B cell (primary cell): ENCODE results near the gene KIF1A. TPM values are rescaled to one million over a fixed set of nuclear protein-coding genes. Genes with fewer than 3 reads are reported as not detected.

Experiments used
- ATAC-seq: fragments of 200-7000 bp; cut with Tn5 transposase; one replicate; pipeline ENCODE4 v1.10.0; 2021; ENCODE audit warnings: low read depth, mild to moderate bottlenecking, moderate number of reproducible peaks, moderate library complexity
- CTCF ChIA-PET: fragments of 350-600 bp; sonication (Branson Sonifier 250); formaldehyde crosslinking; loops from one replicate; lab custom pipeline; 2021; ENCODE audit warnings: antibody characterized with exemption, inconsistent platforms; lab: Charles Lee
- POLR2A ChIA-PET: fragments of 350-600 bp; sonication (Branson Sonifier 250); formaldehyde crosslinking; loops from one replicate; lab custom pipeline; 2021; ENCODE audit warnings: antibody characterized with exemption; lab: Charles Lee
- DNase-seq: peaks from one replicate; pipeline ENCODE4 v3.0.0; 2013
- H2AFZ ChIP-seq: 2 replicates; pipeline ENCODE4 v1.6.1; 2012; ENCODE audit warnings: mild to moderate bottlenecking, low read depth, low read length; ENCODE audit not compliant: insufficient read depth, poor library complexity, severe bottlenecking
- H3K27ac ChIP-seq, 2 donors: 1 replicate in 1 of 2; 2 replicates in 1 of 2; pipeline ENCODE4 v1.5.1; 2012 to 2013; ENCODE audit warnings: low read length in 2 of 2, mild to moderate bottlenecking in 2 of 2, moderate library complexity in 1 of 2
- H3K27me3 ChIP-seq, 4 experiments: fragments of 200-600 bp in 1 of 4; sonication (generic) in 1 of 4; replicated peaks in 1 of 4; 1 replicate in 2 of 4; 2 replicates in 2 of 4; pipeline versions ENCODE4 v1.6.1 to v1.7.0; 2013 to 2016; ENCODE audit warnings: low read length in 3 of 4, mild to moderate bottlenecking in 2 of 4, mixed read lengths in 1 of 4, moderate library complexity in 1 of 4; ENCODE audit not compliant: insufficient read depth in 4 of 4, control insufficient read depth in 3 of 4; ENCODE audit errors: control extremely low read depth in 1 of 4
- H3K36me3 ChIP-seq, 2 experiments: replicated peaks in 1 of 2; 1 replicate in 1 of 2; 2 replicates in 1 of 2; pipeline versions ENCODE4 v1.6.1 to v1.7.1; 2013; ENCODE audit warnings: low read length in 1 of 2; ENCODE audit not compliant: insufficient read depth in 2 of 2, control insufficient read depth in 1 of 2; ENCODE audit errors: control extremely low read depth in 1 of 2, extremely low read depth in 1 of 2
- H3K4me1 ChIP-seq, 2 donors: fragments of 200-600 bp in 1 of 2; sonication (generic) in 1 of 2; 1 replicate in 1 of 2; 2 replicates in 1 of 2; pipeline versions ENCODE4 v1.5.1 to v1.6.1; 2013 to 2017; ENCODE audit warnings: low read length in 2 of 2; ENCODE audit not compliant: control insufficient read depth in 2 of 2, insufficient read depth in 2 of 2
- H3K4me2 ChIP-seq: replicated peaks from 2 replicates; pipeline ENCODE3; 2012; ENCODE audit warnings: mild to moderate bottlenecking, low read depth, low read length; ENCODE audit not compliant: poor library complexity, severe bottlenecking
- H3K4me3 ChIP-seq, 5 experiments: fragments of 200-600 bp in 1 of 5; sonication (generic) in 1 of 5; 1 replicate in 3 of 5; 2 replicates in 2 of 5; pipeline versions ENCODE4 v1.5.1 to v1.7.0; 2011 to 2016; ENCODE audit warnings: low read length in 4 of 5, mild to moderate bottlenecking in 4 of 5, low read depth in 2 of 5, control low read depth in 1 of 5, moderate library complexity in 1 of 5; ENCODE audit not compliant: insufficient read depth in 1 of 5; ENCODE audit errors: control extremely low read depth in 1 of 5, extremely low read depth in 1 of 5
- H3K79me2 ChIP-seq: fragments of 200-600 bp; sonication (generic); one replicate; pipeline ENCODE4 v1.6.0; 2016; ENCODE audit warnings: low read length; ENCODE audit not compliant: control insufficient read depth, insufficient read depth
- H3K9ac ChIP-seq: fragments of 200-600 bp; sonication (generic); 2 replicates; pipeline ENCODE4 v1.6.1; 2017; ENCODE audit warnings: mild to moderate bottlenecking, low read length, moderate library complexity
- H3K9me3 ChIP-seq, 3 donors: one replicate each; pipeline versions ENCODE4 v1.6.1 to v1.7.1; 2013; ENCODE audit warnings: low read length in 2 of 3; ENCODE audit not compliant: control insufficient read depth in 2 of 3, insufficient read depth in 1 of 3; ENCODE audit errors: control extremely low read depth in 1 of 3
- H4K20me1 ChIP-seq: 2 replicates; pipeline ENCODE4 v1.6.0; 2012; ENCODE audit warnings: mild to moderate bottlenecking, low read length; ENCODE audit not compliant: insufficient read depth, control insufficient read depth, poor library complexity, severe bottlenecking
- H3K27ac Mint-ChIP-seq: one replicate; pipeline ENCODE4 v1.8.0; 2021; ENCODE audit warnings: mixed read lengths
- H3K27me3 Mint-ChIP-seq: one replicate; pipeline ENCODE4 v1.8.0; 2021; ENCODE audit warnings: mixed read lengths
- H3K4me1 Mint-ChIP-seq: one replicate; pipeline ENCODE4 v1.8.0; 2021; ENCODE audit warnings: mixed read lengths
- H3K4me3 Mint-ChIP-seq: one replicate; pipeline ENCODE4 v1.8.0; 2021; ENCODE audit warnings: mixed read lengths
- H3K9me3 Mint-ChIP-seq: one replicate; pipeline ENCODE4 v1.8.0; 2022; ENCODE audit warnings: mixed read lengths; ENCODE audit not compliant: insufficient read depth
- CTCF ChIP-seq: fragments of 200-600 bp; IDR thresholded peaks from one replicate; pipeline ENCODE4 v1.8.0; 2022; ENCODE audit warnings: antibody characterized with exemption, mild to moderate bottlenecking
- EZH2 ChIP-seq: IDR thresholded peaks from 2 replicates; pipeline ENCODE4 v1.6.1; 2012; ENCODE audit warnings: borderline replicate concordance, low read depth, mild to moderate bottlenecking, moderate library complexity, low read length; ENCODE audit not compliant: insufficient read depth, poor library complexity, severe bottlenecking
- WGBS: methylation state at CpG from one replicate; pipeline ENCODE4 v1.1.5; 2013; ENCODE audit warnings: missing lambda C conversion rate; ENCODE audit not compliant: insufficient coverage; 5-methylcytosine and 5-hydroxymethylcytosine counted together
- intact Hi-C: fragments of 100-400 bp; cut with micrococcal nuclease; formaldehyde crosslinking; loops from one replicate; pipeline ENCODE4 v1.10.0; 2022
- polyA plus RNA-seq: library from polyadenylated mRNA; depleted of rRNA; stranded (reverse); fragments of >200 nt; gene quantifications from 2 replicates; pipeline ENCODE4 v1.2.3, GENCODE V29; 2012
- total RNA-seq, 2 donors: library from RNA; stranded (reverse); fragments of 120-200 nt in 1 of 2; gene quantifications; 1 replicate in 1 of 2; 2 replicates in 1 of 2; pipeline versions ENCODE4 v1.2.3 to v1.2.4, GENCODE V29; 2013 to 2022

KIF1A gene
- total and polyA plus RNA-seq, 2 donors (not counting 1 experiment from before 2014, with no cell fraction given) = not detected

GRCh38 chr2:240852671-240853314 lies 32.8 kb upstream of the KIF1A start:
- Histone ChIP-seq H3K4me3 (no peak overlapping the region), H3K79me2 (no peaks in the 10 kb centered on the region), H3K9ac (no peak overlapping the region), H3K27ac (no peak overlapping the region), H2AFZ (no peak overlapping the region), H3K4me1 (no peaks in the 10 kb centered on the region), H3K36me3 (no peaks in the 10 kb centered on the region), H3K9me3 (peaks cover 0 to 36% (median 8%) of the 10 kb centered on the region in 3 donors), H4K20me1 (no peaks in the 10 kb centered on the region), H3K27me3 (peaks cover 0 to 2% (median 0%) of the 10 kb centered on the region in 4 experiments), H3K4me2 (no peak overlapping the region)
- WGBS = 79% methylated on average over 15 of the region's 15 CpGs
- Mint-ChIP-seq H3K27ac (no peak overlapping the region), H3K4me3 (no peak overlapping the region), H3K9me3 (peaks cover 5% of the 10 kb centered on the region), H3K4me1 (no peaks in the 10 kb centered on the region), H3K27me3 (no peaks in the 10 kb centered on the region)
- CTCF ChIA-PET = interaction anchor here (0.7 to 2.4 kb wide), 3 partner anchors 298 to 339 kb away, joined by 3 to 5 read pairs (median 5); partner anchors contain the start of gene PPP1R7
- intact Hi-C loops = no loop called here
- no peak for ATAC-seq
- TF ChIP-seq CTCF (no peak), EZH2 (no peak)
- POLR2A ChIA-PET = no interaction called here
- no peak for DNase-seq
